Breast epithelium (tissue), 4 donors: ENCODE results near the gene PLGRKT. TPM values are rescaled to one million over a fixed set of nuclear protein-coding genes. Genes with fewer than 3 reads are reported as not detected.

Experiments used
- DNase-seq, 2 donors: peaks; one replicate each; pipeline ENCODE4 v3.0.0-alpha.2; 2019; ENCODE audit warnings: low spot score in 2 of 2
- H3K27ac ChIP-seq, 2 donors: fragments of 200-600 bp; sonication (generic) in 1 of 2; one replicate each; pipeline ENCODE4 v1.5.1; 2016 to 2019; ENCODE audit warnings: mild to moderate bottlenecking in 1 of 2
- H3K27me3 ChIP-seq, 2 donors: fragments of 200-600 bp; sonication (generic) in 1 of 2; one replicate each; pipeline versions ENCODE4 v1.5.1 to v1.6.0; 2017 to 2019; ENCODE audit warnings: control low read depth in 1 of 2, mild to moderate bottlenecking in 1 of 2
- H3K36me3 ChIP-seq: fragments of 200-600 bp; one replicate; pipeline ENCODE4 v1.5.1; 2019
- H3K4me1 ChIP-seq, 2 donors: fragments of 200-600 bp; sonication (generic); one replicate each; pipeline ENCODE4 v1.5.1; 2016 to 2019; ENCODE audit warnings: control low read depth in 1 of 2
- H3K4me3 ChIP-seq, 3 donors: fragments of 200-600 bp; sonication (generic); 1 replicate in 2 of 3; 2 replicates in 1 of 3; pipeline ENCODE4 v1.5.1; 2016 to 2019; ENCODE audit warnings: mild to moderate bottlenecking in 3 of 3, moderate library complexity in 2 of 3
- H3K9me3 ChIP-seq, 2 donors: fragments of 200-600 bp; sonication (generic) in 1 of 2; one replicate each; pipeline ENCODE4 v1.5.1; 2016 to 2019; ENCODE audit warnings: control low read depth in 1 of 2
- CTCF ChIP-seq, 3 donors: fragments of 450-650 bp; IDR thresholded peaks; one replicate each; pipeline ENCODE4 v1.5.1; 2016 to 2017; ENCODE audit warnings: antibody characterized with exemption in 3 of 3, mild to moderate bottlenecking in 3 of 3, moderate library complexity in 3 of 3
- POLR2A ChIP-seq: fragments of 450-650 bp; IDR thresholded peaks from one replicate; pipeline ENCODE4 v1.6.1; 2016; ENCODE audit warnings: antibody characterized with exemption, mild to moderate bottlenecking, moderate library complexity
- POLR2AphosphoS5 ChIP-seq, 3 donors: sonication (generic); formaldehyde crosslinking; IDR thresholded peaks; one replicate each; pipeline ENCODE4 v1.6.1; 2017; ENCODE audit warnings: antibody characterized with exemption in 3 of 3
- intact Hi-C: fragments of 100-400 bp; cut with DNase I; formaldehyde crosslinking; loops from one replicate; pipeline ENCODE4 v1.15.1; 2023; ENCODE audit warnings: low total_unique reads
- total RNA-seq, 3 donors: library from RNA; depleted of rRNA; stranded (reverse); fragments of >200 nt; gene quantifications; one replicate each; pipeline ENCODE4 v1.1.0, GENCODE V29; 2016

The PLGRKT gene
- total RNA-seq, 3 donors from 2014 or later, result 15.0 to 26.2 (median 16.4) TPM

- H3K4me1 ChIP-seq, result no peaks in the 10 kb centered on the region
- intact Hi-C loops, result loop anchor here (5.0 kb wide), 1 partner anchor 1382 kb away; no protein-coding TSS in a partner anchor
- DNase-seq, result no peak
- no peak overlapping the region for H3K4me3 ChIP-seq
- H3K9me3 ChIP-seq, result no peaks in the 10 kb centered on the region
- no peaks in the 10 kb centered on the region for H3K27me3 ChIP-seq
- TF ChIP-seq POLR2AphosphoS5 (IDR thresholded peaks at IDR 0.05) (no peak), POLR2A (no peak), CTCF (IDR thresholded peaks at IDR 0.05) (no peak)
- H3K36me3 ChIP-seq, result no peaks in the 10 kb centered on the region
- H3K27ac ChIP-seq, result no peak overlapping the region
These were observed 48.5 kb downstream of the PLGRKT start for GRCh38 chr9:5389109-5389732.

GRCh38 chr9:5388026-5388819 is 49.5 kb downstream of the PLGRKT start:
- intact Hi-C loops, result loop anchor here (5.0 kb wide), 1 partner anchor 1381 kb away; no protein-coding TSS in a partner anchor
- TF ChIP-seq POLR2A, result no peak
- TF ChIP-seq POLR2AphosphoS5 (IDR thresholded peaks at IDR 0.05), result no peak
- no peak for TF ChIP-seq CTCF (IDR thresholded peaks at IDR 0.05)

GRCh38 chr9:5384436-5384835 is 53.3 kb downstream of the PLGRKT start:
- Histone ChIP-seq H3K36me3 (no peaks in the 10 kb centered on the region), H3K4me1 (no peaks in the 10 kb centered on the region), H3K9me3 (no peaks in the 10 kb centered on the region), H3K27ac (no peak overlapping the region), H3K27me3 (no peaks in the 10 kb centered on the region), H3K4me3 (no peak overlapping the region)
- intact Hi-C loops, result no loop called here
- DNase-seq, result no peak
- no peak for TF ChIP-seq POLR2A
- TF ChIP-seq CTCF (IDR thresholded peaks at IDR 0.05), result no peak
- TF ChIP-seq POLR2AphosphoS5 (IDR thresholded peaks at IDR 0.05), result no peak

More at GRCh38 chr9:5388026-5388819, 49.5 kb downstream of the PLGRKT start:
- Histone ChIP-seq H3K27ac (no peak overlapping the region), H3K27me3 (no peaks in the 10 kb centered on the region), H3K4me1 (no peaks in the 10 kb centered on the region), H3K36me3 (no peaks in the 10 kb centered on the region), H3K4me3 (no peak overlapping the region), H3K9me3 (no peaks in the 10 kb centered on the region)
- DNase-seq, result no peak

- intact Hi-C loops, result no loop called here
- TF ChIP-seq POLR2AphosphoS5 (IDR thresholded peaks at IDR 0.05), result no peak
- TF ChIP-seq CTCF (IDR thresholded peaks at IDR 0.05), result no peak
- no peak for TF ChIP-seq POLR2A
- Histone ChIP-seq H3K27ac (no peak overlapping the region), H3K36me3 (no peaks in the 10 kb centered on the region), H3K4me3 (no peak overlapping the region), H3K9me3 (no peaks in the 10 kb centered on the region), H3K27me3 (no peaks in the 10 kb centered on the region), H3K4me1 (no peaks in the 10 kb centered on the region)
- DNase-seq, result no peak
These were observed 55.2 kb downstream of the PLGRKT start for GRCh38 chr9:5382479-5382878.
